AG20443 (cell line): ENCODE measurements around the gene MEF2D.
A peak's percentile ranks its signal among the peaks of the same experiment; 100 is the strongest.

Experiments used
- DNase-seq: peaks from one replicate; pipeline ENCODE4 v3.0.0; 2012; ENCODE audit warnings: low spot score, mixed read lengths

Gene MEF2D

DNA sequence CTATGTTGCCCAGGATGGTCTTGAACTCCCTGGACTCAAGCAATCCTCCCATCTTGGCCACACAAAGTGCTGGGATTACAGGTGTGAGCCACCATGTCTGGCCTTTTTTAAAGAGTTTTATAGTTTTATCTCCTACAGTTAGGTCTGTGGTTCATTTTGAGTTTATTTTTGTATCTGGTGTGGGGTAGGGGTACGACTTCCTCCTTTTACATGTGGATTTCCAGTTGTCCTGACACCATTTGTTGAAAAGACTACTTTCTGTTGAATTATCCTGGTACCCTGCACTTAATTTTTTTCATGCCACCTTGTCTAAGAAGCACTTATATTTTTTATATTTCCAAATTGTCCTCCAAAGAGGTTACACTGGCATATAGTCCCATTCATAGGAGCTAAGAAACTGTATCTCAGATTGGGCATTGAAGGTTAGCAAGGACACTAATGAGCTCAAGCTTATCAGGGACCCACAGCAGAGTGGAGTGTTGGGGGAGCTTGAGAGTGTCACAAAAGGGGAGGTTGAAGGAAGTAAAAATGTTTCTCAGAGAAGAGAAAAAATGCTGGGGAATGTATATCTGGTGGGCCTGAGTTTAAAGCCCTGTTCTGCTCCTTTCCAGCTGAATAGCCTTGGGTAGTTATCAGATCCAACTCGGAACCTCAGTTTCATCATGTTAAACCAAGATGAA is 23.4 kb upstream of the MEF2D start:
- no peak for DNase-seq

DNA sequence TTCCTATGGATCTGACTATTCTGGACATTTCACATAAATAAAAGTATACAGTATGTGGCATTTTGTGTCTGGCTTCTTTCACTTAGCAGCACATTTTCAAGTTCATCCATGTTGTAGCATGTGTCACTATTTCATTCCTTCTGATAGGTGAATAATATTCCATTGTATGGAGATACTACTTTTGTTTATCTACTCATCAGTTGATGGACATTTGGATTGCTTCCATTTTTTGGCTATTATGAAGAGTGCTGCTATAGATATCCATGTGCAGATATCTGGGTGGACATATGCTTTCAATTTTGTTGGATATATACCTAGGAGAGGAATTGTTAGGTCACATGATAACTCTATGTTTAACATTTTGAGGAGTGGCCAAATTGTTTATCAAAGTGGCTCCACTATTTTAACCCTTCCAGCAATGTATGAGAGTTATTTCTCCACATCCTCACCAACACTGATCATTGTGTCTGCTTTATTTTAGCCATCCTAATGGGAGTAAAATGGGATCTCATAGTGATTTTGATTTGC is 21.9 kb upstream of the MEF2D start:
- DNase-seq, result no peak

DNA sequence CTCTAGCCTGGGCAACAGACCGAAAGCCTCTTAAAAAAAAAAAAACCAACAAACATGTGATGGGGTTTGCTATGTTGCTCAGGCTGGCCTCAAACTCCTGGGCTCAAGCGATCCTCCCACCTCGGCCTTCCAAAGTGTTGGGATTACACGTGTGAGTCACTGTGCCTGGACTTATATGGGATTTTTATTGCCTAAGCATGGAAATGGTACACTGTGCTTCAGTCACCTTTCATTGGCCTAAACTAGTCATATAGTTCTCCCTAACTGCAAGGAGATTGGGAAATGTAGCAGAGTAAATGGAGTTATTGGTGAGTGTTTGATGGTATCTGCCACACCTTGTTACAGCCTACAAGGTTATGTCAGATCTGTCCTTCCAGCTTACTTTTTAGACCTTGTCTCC is 17.2 kb upstream of the MEF2D start:
- DNase-seq, result no peak

DNA sequence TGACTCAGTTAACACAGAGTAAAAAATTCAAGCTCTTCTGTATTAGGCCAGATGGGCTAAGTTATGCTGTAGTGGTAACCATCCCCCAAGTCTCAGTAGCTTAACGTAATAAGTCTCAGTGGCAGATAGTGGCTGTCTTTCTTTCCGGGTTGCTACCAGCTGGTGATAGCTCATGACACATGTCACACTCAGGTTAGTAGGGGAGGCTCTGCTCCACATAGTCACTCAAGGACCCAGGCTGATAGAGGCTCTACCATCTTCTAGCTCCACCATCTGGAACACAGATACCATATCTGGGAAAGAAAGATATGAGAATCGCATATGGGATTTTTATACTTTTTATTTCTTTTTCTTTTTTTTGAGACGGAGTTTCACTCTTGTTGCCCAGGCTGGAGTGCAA is 16.2 kb upstream of the MEF2D start:
- no peak for DNase-seq

DNA sequence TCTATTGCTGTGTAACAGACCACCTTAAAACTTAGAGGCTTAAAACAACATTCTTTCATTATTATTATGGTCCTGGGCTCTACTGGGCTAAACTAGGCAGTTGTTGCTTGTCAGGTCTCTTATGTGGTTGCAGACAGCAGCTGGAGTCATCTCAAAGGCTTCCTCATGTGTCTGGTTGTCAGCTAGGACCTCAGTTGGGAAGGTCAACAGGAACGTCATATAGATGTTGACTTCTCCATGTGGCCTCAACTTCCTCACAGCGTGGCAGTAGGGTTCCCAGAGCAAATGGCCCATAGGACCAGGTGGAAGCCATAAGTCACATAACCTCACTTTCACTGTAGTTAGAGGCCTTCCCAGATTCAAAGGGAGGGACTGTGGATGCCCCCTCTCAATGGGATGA is 15.4 kb upstream of the MEF2D start:
- DNase-seq, result no peak

DNA sequence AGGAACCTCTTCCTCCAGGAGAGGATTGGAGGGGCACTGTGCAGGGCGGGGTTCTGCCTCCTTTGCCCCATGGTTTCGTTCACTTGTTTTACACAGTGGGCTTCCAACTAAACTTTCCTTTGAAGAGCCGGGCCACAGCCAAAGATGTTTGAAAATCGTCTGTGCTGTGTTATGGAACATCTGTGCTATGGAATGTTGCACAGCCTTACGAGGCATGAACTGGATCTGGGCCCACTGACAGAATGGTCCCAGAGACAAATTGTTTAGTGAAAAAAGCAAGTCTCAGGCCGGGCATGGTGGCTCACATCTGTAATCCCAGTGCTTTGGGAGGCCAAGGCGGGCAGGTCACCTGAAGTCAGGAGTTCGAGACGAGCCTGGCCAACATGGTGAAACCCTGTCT is 12.6 kb upstream of the MEF2D start:
- peak; percentile 28 for DNase-seq

DNA sequence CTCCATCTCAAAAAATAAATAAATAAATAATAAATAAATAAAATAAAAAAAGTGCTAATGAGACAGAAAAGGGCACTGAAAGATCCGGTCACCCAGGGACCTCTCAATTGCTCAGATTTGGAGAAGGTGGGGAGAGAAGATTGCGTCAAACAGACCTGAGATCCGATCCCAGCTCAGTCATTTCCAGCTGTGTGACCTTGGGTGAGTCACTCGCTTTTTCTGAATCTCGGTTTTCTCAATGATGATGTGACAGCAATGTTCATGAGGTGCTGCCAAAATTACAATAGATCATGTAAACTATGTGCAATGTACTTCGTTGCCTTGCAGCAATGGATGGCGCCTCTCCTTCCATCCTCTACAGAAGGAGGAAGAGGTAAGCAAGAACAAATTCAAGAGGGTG is 11.1 kb upstream of the MEF2D start:
- DNase-seq, result no peak

DNA sequence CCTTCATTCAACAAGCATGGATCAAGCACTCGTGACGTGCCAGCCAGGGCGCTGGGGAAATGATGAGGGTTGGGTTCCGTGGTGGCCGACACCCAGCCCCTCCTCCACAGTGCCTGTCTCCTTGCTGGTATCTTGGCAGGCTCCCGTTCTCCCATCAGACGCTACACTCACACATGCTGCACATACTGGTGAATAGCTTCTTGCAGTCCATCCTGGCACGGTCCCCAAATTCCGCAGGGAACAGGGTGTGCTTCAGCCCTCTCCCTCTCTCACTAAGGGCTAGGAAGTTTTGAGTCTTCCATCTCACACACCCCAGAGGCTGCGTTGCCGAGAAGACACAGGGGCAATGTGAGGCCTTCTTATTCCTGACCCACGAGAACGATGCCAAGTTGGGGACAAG is 10.1 kb upstream of the MEF2D start:
- DNase-seq, result peak; percentile 84

DNA sequence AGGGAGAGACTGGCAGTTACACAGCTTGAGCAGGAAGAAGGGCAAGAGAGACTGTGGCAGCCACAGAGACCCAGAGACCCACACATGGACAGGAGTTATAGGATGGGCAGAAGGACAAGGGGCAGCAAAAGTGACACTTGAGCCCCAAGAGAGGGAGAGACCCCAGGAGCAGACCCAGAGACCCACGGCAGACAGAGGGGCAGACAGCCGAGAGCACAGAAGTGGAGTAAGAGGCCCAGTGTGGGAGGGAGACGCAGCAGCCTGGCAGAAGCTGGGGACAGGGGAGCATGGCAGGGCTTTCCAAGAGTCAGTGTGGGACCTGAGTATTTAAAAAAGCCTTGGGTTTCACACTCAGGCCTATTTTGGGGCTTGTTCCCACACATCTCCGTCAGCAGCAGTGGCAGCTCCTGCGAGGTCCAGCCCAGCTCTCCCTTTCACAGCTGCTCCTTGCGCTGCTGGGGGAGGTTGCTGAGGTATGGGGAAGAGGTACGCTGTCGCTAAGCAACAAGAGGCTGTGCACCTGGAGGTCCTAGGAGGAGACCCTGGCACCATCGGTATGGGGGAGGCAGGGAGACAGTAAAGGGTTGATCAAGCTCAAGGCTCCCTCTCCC is 9.0 kb upstream of the MEF2D start:
- DNase-seq, result no peak

DNA sequence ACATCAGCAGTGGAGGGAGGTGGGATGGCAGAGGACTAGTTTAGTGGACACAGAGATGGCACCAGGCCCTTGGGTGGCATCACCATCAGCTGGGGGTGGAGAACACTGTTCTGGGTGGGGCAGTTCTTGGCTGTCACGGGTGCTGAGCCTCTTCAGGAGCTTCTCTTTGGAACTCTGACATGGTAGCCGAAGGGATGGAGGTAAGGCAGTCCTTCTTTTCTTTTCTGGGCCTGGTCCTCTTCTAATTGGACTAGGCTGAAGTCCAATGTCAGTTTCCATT is 8.3 kb upstream of the MEF2D start:
- no peak for DNase-seq

DNA sequence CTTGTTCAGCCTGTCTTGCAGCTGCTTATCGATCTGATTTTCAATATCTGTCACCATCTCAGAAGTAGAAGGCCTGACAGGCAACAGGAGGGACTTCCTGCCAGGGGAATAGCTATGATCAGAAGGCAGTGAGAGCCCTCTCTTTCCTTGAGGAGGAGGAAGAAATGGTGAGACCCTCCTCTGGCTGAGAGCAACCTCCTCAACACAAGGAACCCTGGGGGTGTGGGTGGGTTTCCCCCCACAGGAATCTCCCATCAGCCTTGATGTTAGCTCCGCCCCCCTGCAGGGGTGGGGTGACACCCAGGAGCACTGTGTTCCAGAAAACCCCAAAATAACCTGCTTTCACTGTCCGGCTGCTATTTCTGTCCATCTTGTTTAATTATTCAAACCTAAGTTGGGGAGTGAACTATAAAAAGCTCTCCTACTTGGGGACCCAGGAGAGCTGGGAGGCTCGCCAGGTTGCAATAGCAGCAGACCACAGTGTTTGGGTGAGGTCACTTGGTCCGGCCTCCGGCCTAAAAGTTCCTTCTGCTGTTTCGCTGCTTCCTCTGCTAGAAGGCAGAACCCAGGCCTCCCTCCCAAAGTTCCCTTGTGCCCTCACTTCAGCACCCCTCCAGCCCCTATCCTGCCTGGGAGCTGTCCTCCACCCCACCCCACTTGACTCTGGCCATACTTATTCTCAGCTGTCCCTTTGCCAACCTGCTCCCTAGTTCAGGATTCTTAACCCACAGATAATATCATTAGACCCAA is 7.8 kb upstream of the MEF2D start:
- DNase-seq, result peak; percentile 81

DNA sequence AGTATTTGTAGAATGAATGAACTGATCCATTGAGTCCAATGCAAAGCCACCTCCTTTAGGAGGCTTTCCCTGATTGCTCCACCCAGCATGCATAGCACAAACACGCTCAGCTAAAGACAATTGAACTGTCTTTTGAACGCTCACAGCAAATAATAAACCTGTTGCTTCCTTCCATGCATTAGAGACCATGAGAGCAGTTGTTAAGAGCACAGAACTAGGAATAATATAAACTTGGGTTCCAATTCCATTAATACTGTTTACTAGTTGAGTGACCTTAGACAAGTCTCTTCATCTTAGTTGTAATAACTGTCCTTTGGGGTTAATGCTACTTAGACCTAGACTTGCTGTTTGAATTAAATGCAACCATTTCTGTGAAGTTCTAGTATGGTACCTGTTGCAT is 5.9 kb upstream of the MEF2D start:
- DNase-seq, result no peak

DNA sequence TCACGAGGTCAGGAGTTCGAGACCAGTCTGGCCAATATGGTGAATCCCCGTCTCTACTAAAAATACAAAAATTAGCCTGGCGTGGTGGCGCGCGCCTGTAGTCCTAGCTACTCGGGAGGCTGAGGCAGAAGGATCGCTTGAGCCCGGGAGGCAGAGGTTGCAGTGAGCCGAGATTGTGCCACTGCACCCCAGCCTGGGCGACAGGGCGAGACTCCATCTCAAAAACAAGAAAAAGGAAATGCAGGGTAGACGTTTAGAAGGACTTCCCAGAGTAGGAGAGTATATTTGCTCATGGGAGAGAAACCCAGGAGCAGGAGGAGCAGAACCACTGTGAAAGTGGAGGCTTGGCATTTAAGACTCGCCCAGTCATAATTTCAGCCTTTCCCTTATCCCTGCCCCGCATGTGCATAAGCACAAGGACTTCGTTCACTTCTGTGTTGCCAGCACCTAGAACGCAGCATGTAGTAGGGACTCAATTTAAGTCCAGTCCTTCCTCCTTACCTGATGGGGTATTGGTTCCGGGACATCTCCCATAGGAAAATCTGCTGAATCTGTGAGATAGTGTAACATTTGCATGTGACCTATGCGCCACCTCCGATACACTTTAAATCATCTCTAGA is 5.2 kb upstream of the MEF2D start:
- DNase-seq, result no peak

DNA sequence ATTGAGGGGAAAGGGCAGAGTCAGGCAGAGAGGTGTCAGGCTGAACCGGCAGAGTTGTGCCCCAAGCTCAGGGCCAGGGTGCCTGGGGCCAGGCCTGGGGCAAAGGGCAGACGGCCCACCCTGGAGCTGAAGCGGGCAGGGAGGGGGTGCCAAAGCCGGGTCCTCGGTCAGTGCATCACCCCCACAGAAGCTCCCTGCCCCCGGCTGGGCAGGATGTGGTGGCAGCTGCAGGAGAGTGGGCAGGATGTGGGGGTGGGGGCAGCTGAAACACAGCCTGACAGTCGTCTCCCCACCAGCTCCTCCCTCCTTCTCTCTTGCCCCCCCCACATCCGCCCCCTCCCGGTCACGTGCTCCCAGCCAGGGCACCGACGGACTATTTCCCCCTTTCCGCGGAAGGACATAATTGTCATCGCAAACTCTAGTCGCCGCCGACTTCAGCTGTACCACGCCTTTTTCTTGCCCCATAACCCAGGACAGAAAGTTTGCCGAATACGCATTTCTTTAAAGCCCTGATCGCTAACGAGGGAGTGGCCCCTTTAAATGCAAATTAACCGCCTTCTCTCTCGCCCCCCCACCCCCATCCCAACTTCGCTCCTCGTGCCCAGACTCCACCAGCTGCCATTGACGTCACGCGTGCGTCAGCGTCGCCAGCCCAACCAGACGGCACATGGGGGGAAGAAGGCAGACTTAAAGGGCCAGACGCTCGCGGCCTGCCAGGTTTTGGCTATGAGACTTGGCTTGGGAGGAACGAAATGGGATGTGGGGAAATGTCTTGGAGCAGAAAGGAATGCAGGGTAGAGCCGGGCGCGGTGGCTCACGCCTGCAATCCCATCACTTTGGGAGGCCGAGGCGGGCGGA is 4.5 kb upstream of the MEF2D start:
- DNase-seq, result peak; percentile 94

DNA sequence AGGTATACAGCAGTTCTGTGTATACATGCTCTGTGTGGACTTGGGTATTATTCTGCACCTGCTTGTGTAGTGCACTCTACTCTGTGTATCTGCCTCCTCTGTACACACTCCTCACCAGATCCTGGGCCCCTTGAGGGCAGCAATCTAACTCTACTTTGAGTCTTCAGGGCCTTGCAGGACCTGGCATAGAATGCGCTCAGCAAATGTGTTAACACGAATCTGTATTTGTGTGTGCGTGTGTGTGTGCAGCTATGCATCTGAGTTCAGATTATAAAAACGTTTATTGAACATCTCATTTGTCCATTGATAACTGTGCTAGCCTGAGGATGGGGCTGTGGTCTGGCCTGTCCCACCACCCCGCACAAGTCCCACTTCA is 3.9 kb upstream of the MEF2D start:
- no peak for DNase-seq

DNA sequence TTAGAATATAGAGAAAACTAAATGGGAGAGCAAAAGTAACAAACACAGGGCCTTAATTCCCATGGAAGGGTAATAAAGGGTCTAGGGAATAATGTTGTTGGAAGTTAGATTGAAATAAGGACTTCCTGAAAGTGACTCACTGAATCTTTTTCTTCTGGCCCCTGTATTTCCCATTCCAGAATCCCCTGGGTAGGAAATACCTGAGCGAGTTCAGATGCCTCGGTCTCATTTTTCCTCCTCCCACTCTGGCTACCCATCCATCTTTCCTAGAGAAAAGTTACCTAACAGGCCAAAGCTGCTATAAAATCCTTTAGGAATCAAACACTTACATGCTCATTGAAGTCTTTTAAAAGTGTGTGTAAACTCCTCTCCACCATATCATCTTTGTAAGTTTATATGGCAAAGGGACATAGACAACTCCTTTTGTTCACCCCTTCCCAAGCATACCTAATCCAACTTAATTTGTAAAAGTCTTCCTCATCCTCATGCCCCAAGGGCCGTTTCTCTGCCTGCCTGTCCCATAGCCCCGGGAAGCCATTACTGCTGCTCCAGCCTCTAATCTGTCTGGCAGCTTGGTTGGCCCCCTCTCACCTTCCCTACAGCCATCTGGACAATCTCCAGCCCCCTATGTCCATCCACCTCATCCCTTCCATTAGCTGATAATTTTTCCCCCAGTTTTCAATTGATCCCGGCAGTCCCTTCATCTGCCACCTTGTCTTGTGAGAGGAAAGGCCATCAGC is 3.3 kb upstream of the MEF2D start:
- DNase-seq, result no peak

DNA sequence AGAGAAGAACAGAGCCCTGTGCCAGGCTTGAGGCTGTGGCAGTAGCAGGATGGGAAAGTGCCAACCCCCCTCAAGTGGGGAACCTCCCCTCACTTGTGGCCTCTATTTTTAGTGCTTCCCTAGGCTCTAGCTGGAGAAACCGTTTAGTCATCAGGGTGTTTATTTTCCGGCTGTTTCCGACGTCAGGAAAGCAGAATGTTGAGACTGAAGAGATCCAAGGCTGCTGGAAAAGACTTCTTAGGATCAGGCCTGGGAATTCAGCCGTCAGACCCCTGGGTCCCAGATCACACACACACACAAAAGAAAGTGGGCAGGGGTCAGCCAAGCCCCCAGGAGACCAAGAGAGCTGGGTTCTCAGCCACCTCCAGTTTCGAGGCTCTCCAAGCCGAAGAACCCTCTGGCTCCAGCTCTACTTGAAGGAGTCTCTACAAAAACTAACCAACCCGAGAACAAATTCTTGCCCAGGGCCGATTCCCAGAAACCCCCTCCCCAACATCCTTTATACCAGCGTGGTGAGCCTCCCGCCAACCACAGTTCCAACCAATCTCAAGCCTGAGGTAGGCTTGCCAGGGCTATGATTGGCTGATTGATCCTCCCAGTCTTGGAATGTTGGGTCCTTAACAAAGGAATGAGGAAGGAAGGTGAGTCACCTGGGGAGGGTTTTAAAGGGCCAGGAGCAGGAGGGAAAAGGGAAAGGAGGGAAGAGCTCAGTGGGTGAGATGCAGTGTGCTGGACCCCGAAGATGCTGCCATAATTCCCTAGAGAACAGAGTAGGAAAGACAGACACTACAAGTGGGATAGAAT is 2.5 kb upstream of the MEF2D start:
- DNase-seq, result peak; percentile 76

DNA sequence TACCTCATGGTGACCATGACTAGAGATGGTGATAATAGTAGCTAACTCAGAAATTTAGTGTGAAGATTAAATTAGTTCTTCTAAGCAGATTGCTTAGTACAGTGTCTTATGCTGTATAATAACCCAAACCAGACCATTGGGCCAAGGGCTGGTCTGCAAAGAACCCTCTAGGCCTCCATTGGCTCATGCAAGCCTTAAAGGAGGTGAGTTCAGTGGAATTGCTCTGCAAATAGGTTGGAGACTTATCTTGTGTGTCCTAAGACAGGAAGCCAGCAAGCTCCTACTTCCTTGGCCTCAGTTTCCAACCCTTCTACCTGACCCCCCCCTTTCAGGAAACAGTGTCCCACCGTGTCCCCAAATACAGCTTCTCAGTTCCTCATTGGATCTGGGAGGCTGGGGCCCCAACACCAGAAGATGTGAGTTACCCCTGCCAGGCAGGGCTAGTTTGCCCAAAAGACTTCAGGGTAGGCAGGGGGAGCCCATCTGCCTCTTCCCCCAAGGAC is 1.9 kb upstream of the MEF2D start:
- DNase-seq, result no peak

DNA sequence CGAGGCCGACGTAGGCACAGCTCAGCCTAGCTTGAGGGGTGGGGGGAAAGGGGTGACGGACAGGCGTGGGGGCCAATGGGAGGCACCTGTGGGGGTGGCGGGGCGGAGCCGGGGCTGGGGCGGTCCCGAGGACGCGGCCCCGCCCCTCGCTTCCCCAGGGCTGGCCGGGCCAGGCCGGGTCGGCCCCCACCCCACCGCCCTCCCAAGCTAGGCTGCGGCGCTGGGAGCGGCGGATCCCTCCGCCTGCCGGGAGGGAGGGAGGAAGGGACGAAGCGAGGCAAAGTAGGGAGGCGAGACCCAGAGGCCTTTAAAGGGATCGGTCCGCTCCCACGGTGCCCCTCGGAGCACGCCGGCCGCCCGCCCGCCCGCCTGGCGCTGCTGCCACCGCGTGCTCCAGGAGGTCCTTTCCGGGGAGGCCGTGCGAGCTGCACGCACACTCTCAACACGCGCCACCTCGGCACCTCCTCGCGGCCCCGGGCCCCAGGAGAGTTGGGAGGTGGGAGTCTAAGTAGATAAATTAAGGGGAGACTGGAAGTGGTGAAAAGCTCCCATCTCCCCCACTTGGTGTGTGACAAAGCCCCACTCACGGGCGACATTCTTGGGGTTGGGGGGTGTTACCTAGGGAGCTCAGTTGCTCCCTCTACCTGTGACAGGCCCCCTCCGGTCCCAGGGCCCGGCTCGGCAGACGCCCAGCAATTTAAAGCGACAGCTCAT is 375 bp upstream of the MEF2D start:
- peak; percentile 97 for DNase-seq
